ENCODE data around the gene ZNF70. TPM values are rescaled to one million over a fixed set of nuclear protein-coding genes. Genes with fewer than 3 reads are reported as not detected.

Gene ZNF70
- total and polyA plus RNA-seq, 2 of the 13 experiments (the other 11 are each of a cell fraction or from before 2014, with no cell fraction given) = 0.62 to 3.6 TPM

DNA sequence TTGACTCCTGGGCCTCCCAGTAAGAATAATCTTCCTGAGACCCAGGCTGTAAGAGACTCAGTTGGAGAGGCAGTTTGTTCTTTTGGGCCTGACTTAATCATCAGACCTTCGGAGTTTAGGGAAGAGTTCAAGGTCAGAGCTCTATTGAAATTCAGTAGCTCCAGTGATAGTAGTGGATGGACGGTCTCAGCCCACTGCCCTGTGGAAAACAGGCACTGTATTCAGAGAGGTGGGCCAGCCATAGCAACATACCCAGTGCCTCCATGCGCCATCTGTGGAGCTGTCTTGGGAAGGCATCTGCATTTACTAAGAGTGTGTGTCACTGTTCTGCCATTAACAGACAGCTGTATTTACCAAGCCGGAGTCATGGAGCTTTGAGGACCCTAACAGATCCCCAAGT lies 38.7 kb upstream of the ZNF70 start (continued):
- TF ChIP-seq EZH2 (conservative IDR thresholded peaks at IDR 0.05; ENCODE audit: low read depth, low read length) = no peak
- TF ChIP-seq ZBTB38 (CRISPR knock-in tag; IDR thresholded peaks at IDR 0.05) = no peak
- no peak for TF ChIP-seq AGO1 (IDR thresholded peaks at IDR 0.05; ENCODE audit: low read depth, low read length, poor library complexity, severe bottlenecking)
- TF ChIP-seq, protein P1, sequence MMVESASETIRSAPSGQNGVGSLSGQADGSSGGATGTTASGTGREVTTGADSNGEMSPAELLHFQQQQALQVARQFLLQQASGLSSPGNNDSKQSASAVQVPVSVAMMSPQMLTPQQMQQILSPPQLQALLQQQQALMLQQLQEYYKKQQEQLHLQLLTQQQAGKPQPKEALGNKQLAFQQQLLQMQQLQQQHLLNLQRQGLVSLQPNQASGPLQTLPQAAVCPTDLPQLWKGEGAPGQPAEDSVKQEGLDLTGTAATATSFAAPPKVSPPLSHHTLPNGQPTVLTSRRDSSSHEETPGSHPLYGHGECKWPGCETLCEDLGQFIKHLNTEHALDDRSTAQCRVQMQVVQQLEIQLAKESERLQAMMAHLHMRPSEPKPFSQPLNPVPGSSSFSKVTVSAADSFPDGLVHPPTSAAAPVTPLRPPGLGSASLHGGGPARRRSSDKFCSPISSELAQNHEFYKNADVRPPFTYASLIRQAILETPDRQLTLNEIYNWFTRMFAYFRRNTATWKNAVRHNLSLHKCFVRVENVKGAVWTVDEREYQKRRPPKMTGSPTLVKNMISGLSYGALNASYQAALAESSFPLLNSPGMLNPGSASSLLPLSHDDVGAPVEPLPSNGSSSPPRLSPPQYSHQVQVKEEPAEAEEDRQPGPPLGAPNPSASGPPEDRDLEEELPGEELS (CRISPR knock-in tag; IDR thresholded peaks at IDR 0.05) = 0 out of 2 replicates have a peak, but pooled peaks have one; percentile 15
- no peak for TF ChIP-seq IKZF1 (IDR thresholded peaks at IDR 0.05)
- no peak for TF ChIP-seq ZZZ3 (CRISPR knock-in tag; IDR thresholded peaks at IDR 0.05; ENCODE audit: borderline replicate concordance)
- TF ChIP-seq ZNF138 (CRISPR knock-in tag; IDR thresholded peaks at IDR 0.05; ENCODE audit: low read depth) = no peak
- TF ChIP-seq XRCC5 (optimal IDR thresholded peaks at IDR 0.05; ENCODE audit: low read length) = peak; percentile 77
- no peak for TF ChIP-seq ZBTB7B (CRISPR knock-in tag; IDR thresholded peaks at IDR 0.05)
- peak; percentile 31; the same call in 1 of the 2 replicates for TF ChIP-seq NR2C2 (CRISPR knock-in tag; IDR thresholded peaks at IDR 0.05; ENCODE audit: borderline replicate concordance)
- TF ChIP-seq HOXA7 (CRISPR knock-in tag; IDR thresholded peaks at IDR 0.05) = no peak
- TF ChIP-seq CERS6 (CRISPR knock-in tag; IDR thresholded peaks at IDR 0.05) = no peak
- TF ChIP-seq PITX1 (CRISPR knock-in tag; IDR thresholded peaks at IDR 0.05) = no peak
- TF ChIP-seq ZFP41 (CRISPR knock-in tag; IDR thresholded peaks at IDR 0.05; ENCODE audit: borderline replicate concordance) = no peak
- TF ChIP-seq, protein P2, sequence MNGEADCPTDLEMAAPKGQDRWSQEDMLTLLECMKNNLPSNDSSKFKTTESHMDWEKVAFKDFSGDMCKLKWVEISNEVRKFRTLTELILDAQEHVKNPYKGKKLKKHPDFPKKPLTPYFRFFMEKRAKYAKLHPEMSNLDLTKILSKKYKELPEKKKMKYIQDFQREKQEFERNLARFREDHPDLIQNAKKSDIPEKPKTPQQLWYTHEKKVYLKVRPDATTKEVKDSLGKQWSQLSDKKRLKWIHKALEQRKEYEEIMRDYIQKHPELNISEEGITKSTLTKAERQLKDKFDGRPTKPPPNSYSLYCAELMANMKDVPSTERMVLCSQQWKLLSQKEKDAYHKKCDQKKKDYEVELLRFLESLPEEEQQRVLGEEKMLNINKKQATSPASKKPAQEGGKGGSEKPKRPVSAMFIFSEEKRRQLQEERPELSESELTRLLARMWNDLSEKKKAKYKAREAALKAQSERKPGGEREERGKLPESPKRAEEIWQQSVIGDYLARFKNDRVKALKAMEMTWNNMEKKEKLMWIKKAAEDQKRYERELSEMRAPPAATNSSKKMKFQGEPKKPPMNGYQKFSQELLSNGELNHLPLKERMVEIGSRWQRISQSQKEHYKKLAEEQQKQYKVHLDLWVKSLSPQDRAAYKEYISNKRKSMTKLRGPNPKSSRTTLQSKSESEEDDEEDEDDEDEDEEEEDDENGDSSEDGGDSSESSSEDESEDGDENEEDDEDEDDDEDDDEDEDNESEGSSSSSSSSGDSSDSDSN (CRISPR knock-in tag; IDR thresholded peaks at IDR 0.05) = 0 out of 2 replicates have a peak, but pooled peaks have one; percentile 44
- peak; percentile 28; the same call in 1 of the 2 replicates for TF ChIP-seq ISL2 (CRISPR knock-in tag; IDR thresholded peaks at IDR 0.05)
- TF ChIP-seq, protein P3, sequence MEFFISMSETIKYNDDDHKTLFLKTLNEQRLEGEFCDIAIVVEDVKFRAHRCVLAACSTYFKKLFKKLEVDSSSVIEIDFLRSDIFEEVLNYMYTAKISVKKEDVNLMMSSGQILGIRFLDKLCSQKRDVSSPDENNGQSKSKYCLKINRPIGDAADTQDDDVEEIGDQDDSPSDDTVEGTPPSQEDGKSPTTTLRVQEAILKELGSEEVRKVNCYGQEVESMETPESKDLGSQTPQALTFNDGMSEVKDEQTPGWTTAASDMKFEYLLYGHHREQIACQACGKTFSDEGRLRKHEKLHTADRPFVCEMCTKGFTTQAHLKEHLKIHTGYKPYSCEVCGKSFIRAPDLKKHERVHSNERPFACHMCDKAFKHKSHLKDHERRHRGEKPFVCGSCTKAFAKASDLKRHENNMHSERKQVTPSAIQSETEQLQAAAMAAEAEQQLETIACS (CRISPR knock-in tag; IDR thresholded peaks at IDR 0.05) = 0 out of 2 replicates have a peak, but pooled peaks have one; percentile 45
- no peak for TF ChIP-seq SMAD3 (CRISPR knock-in tag; IDR thresholded peaks at IDR 0.05)
- TF ChIP-seq, protein P4, sequence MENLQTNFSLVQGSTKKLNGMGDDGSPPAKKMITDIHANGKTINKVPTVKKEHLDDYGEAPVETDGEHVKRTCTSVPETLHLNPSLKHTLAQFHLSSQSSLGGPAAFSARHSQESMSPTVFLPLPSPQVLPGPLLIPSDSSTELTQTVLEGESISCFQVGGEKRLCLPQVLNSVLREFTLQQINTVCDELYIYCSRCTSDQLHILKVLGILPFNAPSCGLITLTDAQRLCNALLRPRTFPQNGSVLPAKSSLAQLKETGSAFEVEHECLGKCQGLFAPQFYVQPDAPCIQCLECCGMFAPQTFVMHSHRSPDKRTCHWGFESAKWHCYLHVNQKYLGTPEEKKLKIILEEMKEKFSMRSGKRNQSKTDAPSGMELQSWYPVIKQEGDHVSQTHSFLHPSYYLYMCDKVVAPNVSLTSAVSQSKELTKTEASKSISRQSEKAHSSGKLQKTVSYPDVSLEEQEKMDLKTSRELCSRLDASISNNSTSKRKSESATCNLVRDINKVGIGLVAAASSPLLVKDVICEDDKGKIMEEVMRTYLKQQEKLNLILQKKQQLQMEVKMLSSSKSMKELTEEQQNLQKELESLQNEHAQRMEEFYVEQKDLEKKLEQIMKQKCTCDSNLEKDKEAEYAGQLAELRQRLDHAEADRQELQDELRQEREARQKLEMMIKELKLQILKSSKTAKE (CRISPR knock-in tag; IDR thresholded peaks at IDR 0.05; ENCODE audit: borderline replicate concordance) = no peak
- TF ChIP-seq ZNF180 (CRISPR knock-in tag; IDR thresholded peaks at IDR 0.05; ENCODE audit: borderline replicate concordance, low read depth) = no peak
- peak; percentile 44; the same call in 1 of the 2 replicates for TF ChIP-seq GATAD2A (CRISPR knock-in tag; IDR thresholded peaks at IDR 0.05)
- no peak for TF ChIP-seq ZNF260 (CRISPR knock-in tag; IDR thresholded peaks at IDR 0.05; ENCODE audit: borderline replicate concordance, low read depth)
- no peak for TF ChIP-seq YEATS4 (CRISPR knock-in tag; IDR thresholded peaks at IDR 0.05; ENCODE audit: borderline replicate concordance)
